Stimulated activated effector memory CD8-positive, alpha-beta T cell treated with anti-CD3 and anti-CD28 coated beads, Interleukin-12 subunit alpha, Interleukin-12 subunit beta, amount 100 ng/mL, for 72 hours (primary cell): ENCODE results near the gene RPL3.
A peak's percentile ranks its signal among the peaks of the same experiment; 100 is the strongest.

Experiments used
- ATAC-seq: fragments of 150-1000 bp; cut with Tn5 transposase; 2 replicates; pipeline ENCODE4 v1.10.0; 2021
- DNase-seq, 2 donors: peaks; one replicate each; pipeline ENCODE4 v3.0.0; 2021 to 2022; ENCODE audit warnings: low spot score in 2 of 2
- H3K27ac Mint-ChIP-seq: one replicate; pipeline ENCODE4 v1.8.0; 2022; ENCODE audit warnings: mild to moderate bottlenecking, mixed read lengths
- H3K36me3 Mint-ChIP-seq: one replicate; pipeline ENCODE4 v1.8.0; 2022; ENCODE audit warnings: mild to moderate bottlenecking, mixed read lengths
- H3K4me1 Mint-ChIP-seq: one replicate; pipeline ENCODE4 v1.8.0; 2022; ENCODE audit warnings: mixed read lengths
- H3K4me3 Mint-ChIP-seq: one replicate; pipeline ENCODE4 v1.8.0; 2022; ENCODE audit warnings: mild to moderate bottlenecking, mixed read lengths
- H3K9me3 Mint-ChIP-seq: one replicate; pipeline ENCODE4 v1.8.0; 2022; ENCODE audit warnings: mixed read lengths

The RPL3 gene

GRCh38 chr22:39276440-39277141 is 42.8 kb downstream of the RPL3 start:
- Mint-ChIP-seq H3K36me3 (no peaks in the 10 kb centered on the region), H3K4me3 (no peak overlapping the region), H3K9me3 (no peaks in the 10 kb centered on the region), H3K27ac (no peak overlapping the region), H3K4me1 (no peaks in the 10 kb centered on the region)
- DNase-seq (no peak), ATAC-seq (no peak)

GRCh38 chr22:39275814-39276439 is 43.5 kb downstream of the RPL3 start:
- peaks cover 3% of the 10 kb centered on the region for H3K9me3 Mint-ChIP-seq
- DNase-seq = no peak
- no peak overlapping the region for H3K27ac Mint-ChIP-seq
- H3K4me3 Mint-ChIP-seq = no peak overlapping the region
- no peaks in the 10 kb centered on the region for H3K36me3 Mint-ChIP-seq
- H3K4me1 Mint-ChIP-seq = no peaks in the 10 kb centered on the region
- no peak for ATAC-seq

GRCh38 chr22:39273950-39274887 is 45.2 kb downstream of the RPL3 start:
- Mint-ChIP-seq H3K36me3 (no peaks in the 10 kb centered on the region), H3K4me3 (no peak overlapping the region), H3K4me1 (no peaks in the 10 kb centered on the region), H3K27ac (no peak overlapping the region), H3K9me3 (peaks cover 3% of the 10 kb centered on the region)
- ATAC-seq (no peak), DNase-seq (no peak)

- H3K4me3 Mint-ChIP-seq = no peak overlapping the region
- ATAC-seq = no peak
Observed at GRCh38 chr22:39270792-39271191, 48.6 kb downstream of the RPL3 start.

GRCh38 chr22:39270280-39270679 is 49.1 kb downstream of the RPL3 start:
- no peak overlapping the region for H3K4me3 Mint-ChIP-seq
- peaks cover 24% of the 10 kb centered on the region for H3K4me1 Mint-ChIP-seq
- no peaks in the 10 kb centered on the region for H3K36me3 Mint-ChIP-seq
- H3K27ac Mint-ChIP-seq = no peak overlapping the region
- DNase-seq = no peak
- H3K9me3 Mint-ChIP-seq = peaks cover 3% of the 10 kb centered on the region
- no peak for ATAC-seq

More at GRCh38 chr22:39270792-39271191, 48.6 kb downstream of the RPL3 start:
- DNase-seq = no peak
- H3K36me3 Mint-ChIP-seq = no peaks in the 10 kb centered on the region
- peaks cover 22% of the 10 kb centered on the region for H3K4me1 Mint-ChIP-seq
- peaks cover 3% of the 10 kb centered on the region for H3K9me3 Mint-ChIP-seq
- H3K27ac Mint-ChIP-seq = no peak overlapping the region

GRCh38 chr22:39269095-39269790 is 50.2 kb downstream of the RPL3 start:
- Mint-ChIP-seq H3K27ac (peak overlapping the region; percentile 76), H3K4me1 (peaks cover 32% of the 10 kb centered on the region), H3K4me3 (no peak overlapping the region), H3K36me3 (no peaks in the 10 kb centered on the region), H3K9me3 (peaks cover 3% of the 10 kb centered on the region)
- DNase-seq (no peak), ATAC-seq (no peak)

- peaks cover 3% of the 10 kb centered on the region for H3K9me3 Mint-ChIP-seq
- H3K36me3 Mint-ChIP-seq = no peaks in the 10 kb centered on the region
- peaks cover 38% of the 10 kb centered on the region for H3K4me1 Mint-ChIP-seq
- no peak for DNase-seq
- H3K27ac Mint-ChIP-seq = peak overlapping the region; percentile 76
- no peak overlapping the region for H3K4me3 Mint-ChIP-seq
- no peak for ATAC-seq
Observed at GRCh38 chr22:39268645-39269044, 50.8 kb downstream of the RPL3 start.

GRCh38 chr22:39267974-39268373 is 51.4 kb downstream of the RPL3 start:
- no peaks in the 10 kb centered on the region for H3K36me3 Mint-ChIP-seq
- H3K4me3 Mint-ChIP-seq = no peak overlapping the region
- peak overlapping the region; percentile 87 for H3K27ac Mint-ChIP-seq
- no peak for DNase-seq
- peaks cover 39% of the 10 kb centered on the region for H3K4me1 Mint-ChIP-seq
- peaks cover 3% of the 10 kb centered on the region for H3K9me3 Mint-ChIP-seq
- no peak for ATAC-seq

GRCh38 chr22:39266398-39267030 is 52.9 kb downstream of the RPL3 start:
- Mint-ChIP-seq H3K4me3 (peak overlapping the region; percentile 5), H3K36me3 (no peaks in the 10 kb centered on the region), H3K9me3 (peaks cover 3% of the 10 kb centered on the region), H3K27ac (peak overlapping the region; percentile 87), H3K4me1 (peaks cover 39% of the 10 kb centered on the region)
- ATAC-seq (peak; percentile 88), DNase-seq (peak in 1 of 2 donors; percentile 60)

- ATAC-seq = no peak
- Mint-ChIP-seq H3K36me3 (no peaks in the 10 kb centered on the region), H3K9me3 (no peaks in the 10 kb centered on the region), H3K27ac (peak overlapping the region; percentile 87), H3K4me1 (peaks cover 39% of the 10 kb centered on the region), H3K4me3 (peak overlapping the region; percentile 45)
- DNase-seq = no peak
Observed at GRCh38 chr22:39265143-39265886, 54.1 kb downstream of the RPL3 start.

- H3K27ac Mint-ChIP-seq = peak overlapping the region; percentile 87
- H3K36me3 Mint-ChIP-seq = no peaks in the 10 kb centered on the region
- DNase-seq = no peak
- peaks cover 39% of the 10 kb centered on the region for H3K4me1 Mint-ChIP-seq
- no peaks in the 10 kb centered on the region for H3K9me3 Mint-ChIP-seq
- no peak for ATAC-seq
- H3K4me3 Mint-ChIP-seq = peak overlapping the region; percentile 45
Observed at GRCh38 chr22:39264349-39265038, 54.9 kb downstream of the RPL3 start.

- no peak for ATAC-seq
- peaks cover 39% of the 10 kb centered on the region for H3K4me1 Mint-ChIP-seq
Observed at GRCh38 chr22:39263626-39264348, 55.6 kb downstream of the RPL3 start.

More at GRCh38 chr22:39263626-39264348, 55.6 kb downstream of the RPL3 start:
- no peak for DNase-seq
- peak overlapping the region; percentile 87 for H3K27ac Mint-ChIP-seq
- peak overlapping the region; percentile 45 for H3K4me3 Mint-ChIP-seq
- no peaks in the 10 kb centered on the region for H3K9me3 Mint-ChIP-seq
- no peaks in the 10 kb centered on the region for H3K36me3 Mint-ChIP-seq
